H9 (cell line): ENCODE results near the gene CLEC20A. TPM values are rescaled to one million over a fixed set of nuclear protein-coding genes. Genes with fewer than 3 reads are reported as not detected.

Experiments
- DNase-seq: peaks from one replicate; pipeline ENCODE4 v3.0.0-alpha.2; 2017
- H2AFZ ChIP-seq: one replicate; pipeline ENCODE4 v1.6.1; 2013; ENCODE audit warnings: mild to moderate bottlenecking, low read length, control low read depth, moderate library complexity
- H2AK5ac ChIP-seq: 2 replicates; pipeline ENCODE4 v1.6.1; 2013; ENCODE audit warnings: low read length, control low read depth, mixed read lengths; ENCODE audit not compliant: insufficient read length
- H2BK120ac ChIP-seq: one replicate; pipeline ENCODE4 v1.6.1; 2013; ENCODE audit warnings: low read depth, mild to moderate bottlenecking, low read length, control low read depth, inconsistent platforms; ENCODE audit not compliant: poor library complexity, severe bottlenecking
- H2BK12ac ChIP-seq: 2 replicates; pipeline ENCODE4 v1.6.1; 2013; ENCODE audit warnings: low read length, control low read depth, mixed read lengths, low read depth; ENCODE audit not compliant: insufficient read length
- H2BK15ac ChIP-seq: 2 replicates; pipeline ENCODE4 v1.6.1; 2013; ENCODE audit warnings: low read depth, low read length, control low read depth
- H2BK20ac ChIP-seq: one replicate; pipeline ENCODE4 v1.6.1; 2013; ENCODE audit warnings: low read depth, mild to moderate bottlenecking, low read length, control low read depth, inconsistent platforms; ENCODE audit not compliant: poor library complexity, severe bottlenecking
- H2BK5ac ChIP-seq: 2 replicates; pipeline ENCODE4 v1.6.1; 2013; ENCODE audit warnings: low read length, control low read depth, mixed read lengths; ENCODE audit not compliant: insufficient read length
- H3K14ac ChIP-seq: 2 replicates; pipeline ENCODE4 v1.6.1; 2013; ENCODE audit warnings: low read length, control low read depth; ENCODE audit not compliant: insufficient read depth
- H3K18ac ChIP-seq: 2 replicates; pipeline ENCODE4 v1.6.1; 2013; ENCODE audit warnings: low read depth, mild to moderate bottlenecking, mixed read lengths, low read length, control low read depth; ENCODE audit not compliant: insufficient read length
- H3K23ac ChIP-seq: 2 replicates; pipeline ENCODE4 v1.6.1; 2013; ENCODE audit warnings: low read length, control low read depth, mixed read lengths, low read depth; ENCODE audit not compliant: insufficient read length
- H3K23me2 ChIP-seq: 2 replicates; pipeline ENCODE4 v1.6.1; 2013; ENCODE audit warnings: low read depth, mild to moderate bottlenecking, mixed read lengths, low read length, control low read depth; ENCODE audit not compliant: insufficient read length, poor library complexity, severe bottlenecking
- H3K27ac ChIP-seq: 2 replicates; pipeline ENCODE4 v1.5.1; 2013; ENCODE audit warnings: low read length, control low read depth, mixed read lengths, low read depth; ENCODE audit not compliant: insufficient read length
- H3K27me3 ChIP-seq: 2 replicates; pipeline ENCODE4 v1.6.1; 2013; ENCODE audit warnings: low read length, control low read depth, inconsistent platforms; ENCODE audit not compliant: insufficient read depth
- H3K4ac ChIP-seq: 2 replicates; pipeline ENCODE4 v1.6.1; 2013; ENCODE audit warnings: low read depth, mild to moderate bottlenecking, control low read depth, inconsistent platforms, low read length, moderate library complexity
- H3K4me1 ChIP-seq: 2 replicates; pipeline ENCODE4 v1.6.1; 2013; ENCODE audit warnings: low read length, control low read depth, inconsistent platforms; ENCODE audit not compliant: insufficient read depth
- H3K4me2 ChIP-seq: 2 replicates; pipeline ENCODE4 v1.6.1; 2013; ENCODE audit warnings: low read length, control low read depth, mixed read lengths; ENCODE audit not compliant: insufficient read length, insufficient read depth
- H3K56ac ChIP-seq: 2 replicates; pipeline ENCODE4 v1.6.1; 2013; ENCODE audit warnings: low read depth, mild to moderate bottlenecking, mixed read lengths, low read length, control low read depth; ENCODE audit not compliant: insufficient read length
- H3K79me1 ChIP-seq: 2 replicates; pipeline ENCODE4 v1.6.1; 2013; ENCODE audit warnings: low read depth, mild to moderate bottlenecking, moderate library complexity, low read length, control low read depth, inconsistent platforms; ENCODE audit not compliant: insufficient read depth, poor library complexity, severe bottlenecking
- H3K79me2 ChIP-seq: 2 replicates; pipeline ENCODE4 v1.6.1; 2013; ENCODE audit warnings: low read length, control low read depth, inconsistent platforms; ENCODE audit not compliant: insufficient read depth
- H3K9ac ChIP-seq: 2 replicates; pipeline ENCODE4 v1.6.1; 2013; ENCODE audit warnings: low read length, control low read depth, mixed read lengths; ENCODE audit not compliant: insufficient read length; ENCODE audit errors: extremely low read depth
- H3K9me3 ChIP-seq: one replicate; pipeline ENCODE4 v1.6.1; 2013; ENCODE audit warnings: low read depth, low read length, inconsistent platforms; ENCODE audit not compliant: control insufficient read depth
- H3T11ph ChIP-seq: one replicate; pipeline ENCODE4 v1.6.1; 2013; ENCODE audit warnings: mild to moderate bottlenecking, low read length, control low read depth, inconsistent platforms
- H4K20me1 ChIP-seq: one replicate; pipeline ENCODE4 v1.6.1; 2013; ENCODE audit not compliant: control insufficient read depth, insufficient read length, insufficient read depth
- H4K5ac ChIP-seq: 2 replicates; pipeline ENCODE4 v1.6.1; 2013; ENCODE audit warnings: low read depth, mild to moderate bottlenecking, mixed read lengths, low read length, control low read depth; ENCODE audit not compliant: insufficient read length
- H4K8ac ChIP-seq: replicated peaks from 2 replicates; pipeline ENCODE4 v1.6.1; 2013; ENCODE audit warnings: low read length, control low read depth, mixed read lengths, low read depth; ENCODE audit not compliant: insufficient read length
- H4K91ac ChIP-seq: 2 replicates; pipeline ENCODE4 v1.6.1; 2013; ENCODE audit warnings: low read depth, mild to moderate bottlenecking, moderate library complexity, mixed read lengths, low read length, control low read depth; ENCODE audit not compliant: insufficient read length
- H3K27ac Mint-ChIP-seq, 3 experiments: 2 replicates in 2 of 3; 3 replicates in 1 of 3; pipeline ENCODE4 v1.8.0; 2020 to 2021; ENCODE audit warnings: mixed read lengths in 3 of 3, mild to moderate bottlenecking in 1 of 3, moderate library complexity in 1 of 3
- H3K27me3 Mint-ChIP-seq: 2 replicates; pipeline ENCODE4 v1.8.0; 2021; ENCODE audit warnings: low read depth, mild to moderate bottlenecking, moderate library complexity, mixed read lengths
- H3K36me3 Mint-ChIP-seq, 3 experiments: 2 replicates in 2 of 3; 3 replicates in 1 of 3; pipeline ENCODE4 v1.8.0; 2020 to 2021; ENCODE audit warnings: low read depth in 3 of 3, mixed read lengths in 3 of 3; ENCODE audit not compliant: insufficient read depth in 1 of 3
- H3K4me1 Mint-ChIP-seq, 2 experiments: 2 replicates each; pipeline ENCODE4 v1.8.0; 2020; ENCODE audit warnings: mixed read lengths in 2 of 2
- H3K4me3 Mint-ChIP-seq, 2 experiments: 2 replicates in 1 of 2; 3 replicates in 1 of 2; pipeline ENCODE4 v1.8.0; 2020 to 2021; ENCODE audit warnings: mild to moderate bottlenecking in 2 of 2, mixed read lengths in 2 of 2, moderate library complexity in 1 of 2
- H3K9me3 Mint-ChIP-seq, 2 experiments: 2 replicates in 1 of 2; 3 replicates in 1 of 2; pipeline ENCODE4 v1.8.0; 2020; ENCODE audit warnings: mild to moderate bottlenecking in 2 of 2, mixed read lengths in 2 of 2, moderate library complexity in 1 of 2
- CTCF ChIP-seq: fragments of 200-600 bp; sonication (generic); conservative IDR thresholded peaks from 3 replicates; pipeline ENCODE4 v1.8.0; 2021; ENCODE audit warnings: antibody characterized with exemption, mild to moderate bottlenecking
- WGBS: extraction: QIAGEN DNeasy Blood & Tissue Kit; methylation state at CpG from one replicate; pipeline ENCODE4 v1.1.7; 2013; ENCODE audit warnings: missing lambda C conversion rate, low lambda C conversion rate, mixed read lengths; ENCODE audit not compliant: insufficient read length; ENCODE audit errors: extremely low coverage; 5-methylcytosine and 5-hydroxymethylcytosine counted together
- total RNA-seq: library from RNA; stranded (reverse); gene quantifications from 2 replicates; pipeline ENCODE4 v1.2.1, GENCODE V29; 2021

Gene CLEC20A
- total RNA-seq, 1 experiment from 2014 or later, result not detected

GRCh38 chr1:178541379-178541778, 44.6 kb upstream of the CLEC20A start:
- no peak overlapping the region for H2BK5ac ChIP-seq
- H3T11ph ChIP-seq, result no peak overlapping the region
- TF ChIP-seq CTCF, result no peak
- no peak overlapping the region for H2BK15ac ChIP-seq
- H4K91ac ChIP-seq, result no peak overlapping the region
- H4K8ac ChIP-seq, result no peak overlapping the region
- no peaks in the 10 kb centered on the region for H3K27me3 Mint-ChIP-seq
- H3K79me1 ChIP-seq, result no peaks in the 10 kb centered on the region
- H3K9me3 Mint-ChIP-seq, result no peaks in the 10 kb centered on the region
- H3K4ac ChIP-seq, result no peak overlapping the region
- H3K4me3 Mint-ChIP-seq, result peak overlapping the region; percentile 89 to 91
- H3K23me2 ChIP-seq, result peaks cover 10% of the 10 kb centered on the region
- no peak overlapping the region for H2BK20ac ChIP-seq
- no peaks in the 10 kb centered on the region for H4K20me1 ChIP-seq
- H2AK5ac ChIP-seq, result no peak overlapping the region
- no peaks in the 10 kb centered on the region for H3K27me3 ChIP-seq
- no peak overlapping the region for H3K56ac ChIP-seq
- peak overlapping the region; percentile 47 for H3K4me2 ChIP-seq
- no peak overlapping the region for H2BK120ac ChIP-seq
- no peak for DNase-seq
- no peaks in the 10 kb centered on the region; the same call in 1 of the 2 replicates for H3K4me1 ChIP-seq
- no peak overlapping the region for H3K18ac ChIP-seq
- peaks cover 0 to 10% (median 9%) of the 10 kb centered on the region in 3 experiments; a peak in 5 of 7 replicates for H3K36me3 Mint-ChIP-seq
- no peak overlapping the region for H3K27ac ChIP-seq
- H4K5ac ChIP-seq, result no peak overlapping the region
- peaks cover 11 to 16% of the 10 kb centered on the region in 2 experiments for H3K4me1 Mint-ChIP-seq
- no peak overlapping the region for H2AFZ ChIP-seq
- H3K9ac ChIP-seq, result no peak overlapping the region
- no peaks in the 10 kb centered on the region for H3K79me2 ChIP-seq
- no peak overlapping the region for H3K27ac Mint-ChIP-seq
- H3K23ac ChIP-seq, result no peak overlapping the region
- H3K14ac ChIP-seq, result no peak overlapping the region
- H3K9me3 ChIP-seq, result no peaks in the 10 kb centered on the region
- no peak overlapping the region for H2BK12ac ChIP-seq
- no CpG with 5 or more reads among the region's 5 CpGs for WGBS
